ENCODE measurements around the gene MALRD1.

Gene MALRD1

GRCh38 chr10:19579761-19580545 is 531.4 kb downstream of the MALRD1 start:
- DNase-seq = no peak

GRCh38 chr10:19580691-19581090 is 532.1 kb downstream of the MALRD1 start:
- DNase-seq = no peak

GRCh38 chr10:19588608-19589007 is 540.0 kb downstream of the MALRD1 start:
- DNase-seq = no peak

- DNase-seq = no peak
Observed at GRCh38 chr10:19592276-19592675, 543.7 kb downstream of the MALRD1 start.

- DNase-seq = no peak
Observed at GRCh38 chr10:19595212-19595845, 546.7 kb downstream of the MALRD1 start.

- DNase-seq = no peak
Observed at GRCh38 chr10:19605806-19606205, 557.2 kb downstream of the MALRD1 start.

- DNase-seq = no peak
Observed at GRCh38 chr10:19606968-19607367, 558.4 kb downstream of the MALRD1 start.

- no peak for DNase-seq
Observed at GRCh38 chr10:19611775-19612174, 563.2 kb downstream of the MALRD1 start.

GRCh38 chr10:19616966-19617365 is 568.4 kb downstream of the MALRD1 start:
- DNase-seq = no peak

GRCh38 chr10:19620811-19621210 is 572.2 kb downstream of the MALRD1 start:
- no peak for DNase-seq

- no peak for DNase-seq
Observed at GRCh38 chr10:19623321-19623720, 574.7 kb downstream of the MALRD1 start.

- no peak for DNase-seq
Observed at GRCh38 chr10:19626156-19626555, 577.6 kb downstream of the MALRD1 start.

- no peak for DNase-seq
Observed at GRCh38 chr10:19628767-19629560, 580.4 kb downstream of the MALRD1 start.

- no peak for DNase-seq
Observed at GRCh38 chr10:19629567-19629966, 581.0 kb downstream of the MALRD1 start.

GRCh38 chr10:19634163-19634562 is 585.6 kb downstream of the MALRD1 start:
- DNase-seq = no peak

- no peak for DNase-seq
Observed at GRCh38 chr10:19638182-19638895, 589.7 kb downstream of the MALRD1 start.

GRCh38 chr10:19638896-19639233 is 590.3 kb downstream of the MALRD1 start:
- no peak for DNase-seq

GRCh38 chr10:19640566-19641263 is 592.1 kb downstream of the MALRD1 start:
- no peak for DNase-seq

GRCh38 chr10:19651549-19651948 is 602.9 kb downstream of the MALRD1 start:
- DNase-seq = no peak

- no peak for DNase-seq
Observed at GRCh38 chr10:19652750-19653149, 604.1 kb downstream of the MALRD1 start.

GRCh38 chr10:19653931-19654330 is 605.3 kb downstream of the MALRD1 start:
- DNase-seq = no peak

GRCh38 chr10:19654576-19654975 is 606.0 kb downstream of the MALRD1 start:
- DNase-seq = no peak

Data from NCI-H2029 treated with DMSO at 0.1 percent for 48 hours (cell line).